ENCODE results near the gene NFIB.

The NFIB gene

GRCh38 chr9:14170392-14170931 lies 143.5 kb downstream of the NFIB start:
- no peak overlapping the region for H3K4me3 ChIP-seq (ENCODE audit: low read depth, low read length)
- DNase-seq (ENCODE audit: low read depth, low spot score): no peak
- in situ Hi-C loops (cut with HindIII; ENCODE audit: low sequenced_read_pairs): no loop called here
- no peak for TF ChIP-seq CTCF (IDR thresholded peaks at IDR 0.05; ENCODE audit: low read depth, low read length)

- no peak for DNase-seq (ENCODE audit: low read depth, low spot score)
- in situ Hi-C loops (cut with HindIII; ENCODE audit: low sequenced_read_pairs): no loop called here
- no peak for TF ChIP-seq CTCF (IDR thresholded peaks at IDR 0.05; ENCODE audit: low read depth, low read length)
- H3K4me3 ChIP-seq (ENCODE audit: low read depth, low read length): no peak overlapping the region
Measured at GRCh38 chr9:14168381-14168780, 145.6 kb downstream of the NFIB start.

- no peak for DNase-seq (ENCODE audit: low read depth, low spot score)
- TF ChIP-seq CTCF (IDR thresholded peaks at IDR 0.05; ENCODE audit: low read depth, low read length): no peak
- in situ Hi-C loops (cut with HindIII; ENCODE audit: low sequenced_read_pairs): no loop called here
- no peak overlapping the region for H3K4me3 ChIP-seq (ENCODE audit: low read depth, low read length)
Measured at GRCh38 chr9:14165376-14166035, 148.4 kb downstream of the NFIB start.

GRCh38 chr9:14164908-14165307 lies 149.0 kb downstream of the NFIB start:
- no peak for DNase-seq (ENCODE audit: low read depth, low spot score)
- in situ Hi-C loops (cut with HindIII; ENCODE audit: low sequenced_read_pairs): no loop called here
- no peak for TF ChIP-seq CTCF (IDR thresholded peaks at IDR 0.05; ENCODE audit: low read depth, low read length)
- no peak overlapping the region for H3K4me3 ChIP-seq (ENCODE audit: low read depth, low read length)

- DNase-seq (ENCODE audit: low read depth, low spot score): no peak
- no peak for TF ChIP-seq CTCF (IDR thresholded peaks at IDR 0.05; ENCODE audit: low read depth, low read length)
- in situ Hi-C loops (cut with HindIII; ENCODE audit: low sequenced_read_pairs): no loop called here
Measured at GRCh38 chr9:14159440-14160216, 154.3 kb downstream of the NFIB start.

GRCh38 chr9:14158916-14159315 lies 155.0 kb downstream of the NFIB start:
- no peak for TF ChIP-seq CTCF (IDR thresholded peaks at IDR 0.05; ENCODE audit: low read depth, low read length)
- in situ Hi-C loops (cut with HindIII; ENCODE audit: low sequenced_read_pairs): no loop called here
- peak; percentile 47 for DNase-seq (ENCODE audit: low read depth, low spot score)
- no peak overlapping the region for H3K4me3 ChIP-seq (ENCODE audit: low read depth, low read length)

More at GRCh38 chr9:14159440-14160216, 154.3 kb downstream of the NFIB start:
- no peak overlapping the region for H3K4me3 ChIP-seq (ENCODE audit: low read depth, low read length)
